ENCODE data around the gene SPATA24.

The SPATA24 gene

DNA sequence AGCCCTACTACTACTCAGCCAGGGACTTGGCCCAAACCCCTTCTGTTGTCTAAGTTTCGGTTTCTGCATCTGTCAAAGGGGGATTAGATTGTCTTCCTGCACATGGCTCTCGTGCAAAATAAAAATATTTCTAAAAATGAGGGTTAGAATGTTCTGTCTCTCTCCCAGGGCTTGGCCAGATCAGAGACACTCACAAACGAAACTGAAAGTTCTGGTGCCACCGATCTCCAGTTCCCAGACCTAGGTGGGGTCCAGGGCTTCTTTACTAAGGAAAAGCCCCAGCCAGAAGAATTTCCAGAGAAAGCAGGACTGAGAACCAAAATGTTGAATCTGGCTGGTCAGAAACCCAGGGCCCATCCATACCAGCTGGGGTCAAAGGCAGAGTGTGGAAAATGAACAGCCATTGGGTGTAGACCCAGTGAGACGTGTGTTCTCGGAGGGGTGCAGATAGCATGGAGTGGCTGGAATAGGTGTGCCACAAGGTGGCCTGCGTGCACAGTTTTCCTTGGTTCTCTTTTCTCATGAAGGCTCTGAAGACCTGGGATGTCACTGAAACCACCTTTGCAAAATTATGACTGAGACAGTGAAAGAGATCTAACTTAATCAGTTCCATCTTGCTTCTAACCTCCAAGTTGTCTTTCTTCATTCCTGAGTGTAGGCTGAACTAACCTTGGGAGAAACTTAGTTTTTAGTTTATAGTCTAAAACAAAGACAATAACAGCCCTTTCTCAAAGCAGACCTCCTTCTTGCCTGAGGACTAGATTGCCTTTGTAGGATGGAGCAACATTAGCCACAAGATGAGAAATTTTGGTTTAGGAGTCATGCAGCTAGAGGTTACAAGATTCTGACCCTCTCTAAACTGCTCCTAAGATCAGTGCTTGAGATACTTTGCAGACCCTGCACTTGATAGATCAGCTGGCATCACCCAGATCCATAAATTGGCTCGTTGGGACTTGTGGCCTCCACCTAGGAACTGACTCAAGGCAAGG lies 18.5 kb downstream of the SPATA24 start:
- in situ Hi-C loops (cut with MboI; ENCODE audit: low sequenced_read_pairs), result no loop called here

DNA sequence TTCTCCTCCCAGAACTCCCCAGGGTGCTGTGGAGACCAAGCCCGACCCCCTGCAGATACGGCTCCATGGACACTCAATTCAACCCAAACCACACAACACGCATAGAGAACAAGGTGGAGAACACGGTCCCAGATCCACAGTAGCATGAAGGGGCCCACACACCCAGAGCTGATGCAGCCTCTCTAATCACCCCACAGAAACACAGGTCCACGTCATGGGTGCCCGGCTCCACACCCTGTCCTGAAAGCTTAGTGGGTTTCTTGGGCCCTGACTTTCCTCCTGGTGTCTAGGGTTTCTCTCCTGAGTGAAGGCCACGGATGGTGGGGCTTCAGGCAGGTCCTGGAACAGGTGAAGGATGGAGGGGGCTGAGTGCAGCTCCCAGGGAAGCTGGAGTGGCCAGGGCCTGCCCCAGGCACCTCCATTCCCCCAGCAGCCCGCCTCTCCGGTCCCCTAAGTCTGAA lies 19.3 kb downstream of the SPATA24 start:
- in situ Hi-C loops (cut with MboI; ENCODE audit: low sequenced_read_pairs), result no loop called here

DNA sequence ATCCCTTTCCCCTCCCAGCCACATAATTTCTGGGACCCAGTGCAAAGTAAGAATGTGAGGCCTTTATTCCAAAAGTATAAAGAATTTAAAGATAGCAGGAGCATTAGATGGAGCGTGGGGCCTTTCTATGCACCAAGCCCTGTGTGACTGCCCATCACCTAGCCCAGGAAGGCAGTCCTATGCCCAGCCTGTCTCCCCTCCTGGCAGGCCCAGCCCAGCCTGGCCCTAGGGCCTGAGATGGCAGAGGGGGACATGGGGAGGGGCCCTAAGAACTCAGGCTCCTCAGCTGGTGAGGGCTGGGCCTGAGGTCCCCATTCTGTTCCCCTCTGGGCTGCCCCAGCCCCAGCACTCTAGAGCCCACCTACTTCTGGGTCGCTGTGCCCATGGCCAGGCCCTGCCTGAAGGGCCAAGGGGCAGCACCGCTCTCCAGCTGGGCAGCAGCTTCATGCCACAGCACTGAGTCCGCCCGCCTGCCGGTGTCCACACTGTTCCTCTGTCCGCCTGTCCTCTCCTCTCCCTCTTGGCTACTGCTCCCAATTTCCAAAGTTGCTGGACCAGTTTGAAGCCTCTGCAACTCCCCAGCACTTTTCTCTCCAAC lies 19.8 kb downstream of the SPATA24 start:
- in situ Hi-C loops (cut with MboI; ENCODE audit: low sequenced_read_pairs), result no loop called here

DNA sequence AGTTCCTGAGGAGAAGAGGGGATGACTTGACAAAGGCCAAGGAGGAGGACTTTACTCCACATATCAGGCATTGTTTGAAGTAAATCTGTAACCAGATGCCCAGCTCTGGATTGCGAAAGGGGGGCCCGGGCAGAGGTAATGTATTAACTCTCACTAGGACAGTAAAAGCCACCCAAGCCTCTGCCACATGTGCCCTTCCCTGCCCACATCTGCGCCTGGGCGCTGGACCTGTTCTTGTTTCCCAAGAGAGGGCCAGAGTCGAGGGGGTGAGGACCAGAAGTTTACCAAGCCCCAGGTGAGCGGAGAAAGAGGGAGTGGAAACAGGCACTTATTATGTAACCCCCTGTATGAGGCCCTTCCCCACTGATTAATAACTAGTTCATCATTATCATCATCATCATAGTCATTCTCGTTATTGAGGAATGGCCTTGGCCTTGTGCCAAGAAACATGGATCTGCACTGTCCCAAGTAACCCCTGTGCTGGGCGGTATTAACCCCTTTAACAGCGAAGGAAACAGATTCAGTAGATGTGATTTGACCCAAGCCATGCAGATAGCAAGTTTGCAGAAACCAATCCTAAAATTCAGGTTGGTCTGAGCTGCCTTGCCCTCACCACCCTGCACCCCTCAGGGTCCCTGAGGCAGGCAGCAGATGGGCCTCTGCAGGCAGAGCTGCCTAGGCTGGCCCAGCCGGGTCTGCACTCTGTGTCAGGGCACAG lies 20.5 kb downstream of the SPATA24 start, which contains the start of gene SLC23A1:
TSS of gene SLC23A1 (minus strand) at position 23 of the 718 bp plus-strand sequence. CDS start 44 bp downstream, outside the sequence.
- in situ Hi-C loops (cut with MboI; ENCODE audit: low sequenced_read_pairs), result no loop called here

DNA sequence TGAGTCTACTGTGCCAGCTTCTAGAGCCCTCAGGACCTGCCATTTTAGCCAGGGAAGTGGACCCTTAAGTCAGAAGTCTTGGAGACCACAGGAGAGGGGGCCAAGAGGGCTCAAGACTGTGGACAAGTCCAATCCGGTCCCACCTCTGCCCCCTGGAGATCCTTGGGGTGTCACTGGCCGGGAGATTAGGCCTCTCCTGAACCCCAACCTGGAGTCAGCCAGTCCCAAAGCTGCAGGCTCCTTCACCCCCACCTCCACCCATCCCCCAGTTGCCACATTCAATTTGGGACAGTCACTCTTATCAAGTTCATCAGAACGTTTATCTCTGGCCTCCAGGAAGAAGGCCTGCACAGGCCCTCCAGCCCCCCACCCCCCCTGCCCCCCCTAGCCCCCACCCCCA lies 21.1 kb downstream of the SPATA24 start:
- in situ Hi-C loops (cut with MboI; ENCODE audit: low sequenced_read_pairs), result no loop called here

DNA sequence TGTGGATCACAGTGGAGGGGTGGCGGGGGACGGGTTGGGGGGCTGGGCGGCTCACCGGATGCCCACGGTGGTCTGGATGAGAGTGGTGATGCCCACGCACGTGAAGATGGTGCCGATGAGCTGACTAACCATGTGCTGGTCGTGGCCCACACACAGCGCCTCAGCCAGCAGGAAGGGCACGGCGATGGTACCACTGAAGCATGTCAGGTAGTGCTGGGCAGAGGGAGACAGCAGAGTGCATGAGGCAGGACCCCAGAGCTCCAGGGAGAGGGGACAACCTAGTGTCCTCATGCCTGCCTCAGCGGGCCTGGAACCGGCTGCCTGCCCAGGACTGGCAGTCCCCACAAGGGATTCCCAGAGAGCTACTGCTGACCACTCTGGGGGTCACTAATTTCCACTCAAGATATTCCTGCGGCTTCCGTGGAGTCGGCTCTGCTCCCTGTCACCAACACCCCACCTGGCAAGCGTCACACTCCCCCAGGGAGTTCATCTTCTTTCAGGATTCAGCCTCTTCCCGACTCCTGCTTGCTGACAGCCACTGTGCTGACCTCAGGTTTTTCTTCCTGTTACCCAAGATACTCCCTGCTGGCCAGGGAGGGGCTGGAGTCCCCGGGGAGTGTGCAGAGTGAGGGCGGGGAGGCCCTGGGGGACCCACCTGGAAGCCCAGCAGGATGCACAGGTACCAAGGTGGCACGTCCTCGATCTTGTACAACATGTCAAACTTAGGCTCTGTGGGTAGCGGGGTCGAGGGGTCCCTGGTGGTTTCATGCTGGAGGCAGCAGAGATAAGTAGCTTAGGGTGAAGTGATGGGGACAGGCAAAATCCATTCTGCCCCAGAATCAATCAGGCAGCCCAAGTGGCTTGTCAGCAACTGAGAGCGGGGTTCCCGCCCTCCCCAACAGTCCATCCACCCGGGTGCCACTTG lies 21.8 kb downstream of the SPATA24 start:
- in situ Hi-C loops (cut with MboI; ENCODE audit: low sequenced_read_pairs), result no loop called here

DNA sequence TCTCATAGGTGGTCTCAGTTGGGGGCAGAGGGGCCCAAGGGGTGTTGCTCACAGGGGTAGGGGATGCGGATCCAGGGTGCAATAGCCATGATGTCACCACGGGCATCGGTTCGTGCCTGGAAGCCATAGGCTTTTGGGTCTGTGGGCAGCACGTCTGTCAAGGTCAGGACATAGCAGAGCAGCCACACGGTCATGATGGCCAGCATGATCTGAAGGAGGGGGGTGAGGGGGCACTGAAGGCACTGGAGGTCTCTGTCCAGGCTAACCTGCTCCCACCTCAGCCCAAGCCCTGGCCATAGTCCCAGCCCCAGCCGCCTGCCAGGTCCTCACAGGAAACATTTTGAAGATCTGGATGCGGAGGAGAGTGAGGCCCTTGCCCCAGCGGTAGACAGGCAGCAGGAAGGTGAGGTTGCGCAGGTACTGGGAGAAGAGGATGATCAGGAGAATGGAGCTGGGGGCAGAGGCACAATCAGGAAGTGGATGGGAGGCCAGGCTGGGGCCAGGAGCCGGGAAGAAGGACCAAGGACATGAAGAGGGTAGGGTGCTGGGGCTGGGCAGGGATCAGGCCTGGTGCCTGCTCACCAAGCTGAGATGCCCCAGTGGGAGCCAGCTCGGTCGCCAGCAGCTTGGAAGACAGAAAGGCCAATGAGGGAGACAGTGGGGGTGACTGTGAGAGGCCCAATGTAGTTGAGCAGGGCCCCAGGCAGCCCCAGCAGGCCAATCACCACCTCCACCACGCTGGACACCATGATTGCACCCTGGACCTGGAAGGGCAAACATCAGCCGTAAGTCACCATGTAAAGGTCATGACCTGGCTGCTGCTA lies 24.1 kb downstream of the SPATA24 start:
- in situ Hi-C loops (cut with MboI; ENCODE audit: low sequenced_read_pairs), result no loop called here

DNA sequence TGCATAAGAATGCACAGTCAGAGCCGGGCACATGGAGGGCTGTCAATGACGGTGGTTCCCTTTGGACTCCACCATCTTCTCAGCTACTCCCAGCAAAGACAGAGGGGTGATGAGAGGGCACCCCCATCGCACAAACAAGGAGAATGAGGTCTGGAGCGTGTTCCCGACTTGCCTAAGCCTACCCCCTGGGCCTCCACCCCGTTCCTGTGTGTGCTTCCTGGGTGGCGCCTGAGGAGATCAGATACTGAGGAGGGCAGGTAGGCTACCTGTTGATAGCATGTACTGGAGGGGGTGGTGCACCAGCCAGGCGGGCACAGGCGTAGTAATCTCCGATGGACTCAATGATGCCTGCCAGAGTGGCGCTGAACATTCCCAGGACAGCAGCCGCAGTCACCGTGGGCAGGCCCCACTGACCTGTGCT lies 24.9 kb downstream of the SPATA24 start:
- in situ Hi-C loops (cut with MboI; ENCODE audit: low sequenced_read_pairs), result no loop called here

DNA sequence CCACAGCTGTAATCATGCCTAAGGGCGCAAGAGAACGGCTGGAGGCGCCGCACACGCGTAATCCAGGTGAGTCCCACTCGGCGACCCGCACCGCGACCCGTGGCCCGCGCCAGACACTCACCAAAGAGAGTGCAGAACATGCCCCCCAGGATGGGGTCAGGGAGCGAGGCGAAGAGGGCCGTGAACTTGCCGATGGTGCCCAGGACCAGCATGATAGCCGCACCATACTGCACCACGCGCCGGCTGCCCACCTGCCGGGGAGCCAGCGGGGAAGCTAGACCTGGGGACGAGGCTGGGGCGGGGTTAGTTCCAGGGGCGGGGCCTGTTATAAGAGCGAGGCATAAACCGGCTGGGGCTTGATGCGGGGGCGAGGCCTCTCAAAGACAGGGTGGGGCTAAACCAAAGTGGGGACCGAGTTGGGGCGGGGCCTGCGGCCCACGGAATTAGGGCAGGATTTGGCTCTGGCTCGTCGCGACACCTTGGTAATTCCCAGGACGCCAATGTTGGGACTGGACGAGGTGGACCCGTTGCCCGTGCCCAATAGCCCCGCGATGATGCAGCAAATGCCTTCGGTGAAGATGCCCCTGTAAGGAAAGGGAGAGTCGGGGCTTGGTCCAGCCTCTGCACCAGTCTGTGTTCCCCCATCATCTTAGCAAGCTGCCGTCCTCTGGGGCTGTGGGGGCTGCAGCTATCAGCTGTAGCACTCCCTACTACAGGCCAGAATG lies 25.6 kb downstream of the SPATA24 start:
- in situ Hi-C loops (cut with MboI; ENCODE audit: low sequenced_read_pairs), result no loop called here

DNA sequence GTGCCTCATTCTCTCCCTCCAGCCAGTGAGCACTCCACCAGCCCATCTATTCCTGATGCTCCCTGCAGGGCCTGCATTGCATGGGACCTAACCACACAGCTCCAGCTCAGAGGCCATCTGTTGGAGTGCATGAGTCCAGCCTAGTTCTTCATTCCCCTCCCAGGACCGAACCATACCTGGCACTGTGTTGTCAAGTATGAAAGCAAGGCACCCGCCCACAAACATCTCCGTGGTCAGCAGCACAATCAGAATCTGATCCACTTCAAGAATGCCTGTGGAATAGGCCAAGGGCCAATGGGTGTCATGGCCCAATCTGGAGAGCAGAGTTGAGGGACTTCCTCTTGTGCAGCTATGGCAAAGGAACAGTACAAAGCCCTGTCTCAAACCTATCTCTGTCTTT lies 26.7 kb downstream of the SPATA24 start:
- in situ Hi-C loops (cut with MboI; ENCODE audit: low sequenced_read_pairs), result no loop called here

DNA sequence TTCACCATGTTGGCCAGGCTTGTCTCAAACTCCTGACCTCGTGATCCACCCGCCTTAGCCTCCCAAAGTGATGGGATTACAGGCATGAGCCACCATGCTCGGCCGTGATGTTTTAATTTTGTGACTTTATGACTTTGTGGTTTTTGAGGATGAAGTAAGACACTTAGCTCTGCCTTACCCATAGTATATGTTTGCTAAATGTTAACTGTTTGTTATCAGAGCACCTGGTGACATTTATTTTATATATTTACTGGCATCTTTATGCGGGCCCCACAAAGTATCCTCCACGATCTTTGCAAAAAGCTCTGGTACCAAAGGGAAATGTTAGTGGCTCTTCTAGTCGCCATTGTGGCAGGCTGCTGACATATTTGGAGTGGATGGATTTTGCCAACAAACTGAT lies 27.5 kb downstream of the SPATA24 start:
- in situ Hi-C loops (cut with MboI; ENCODE audit: low sequenced_read_pairs), result no loop called here

DNA sequence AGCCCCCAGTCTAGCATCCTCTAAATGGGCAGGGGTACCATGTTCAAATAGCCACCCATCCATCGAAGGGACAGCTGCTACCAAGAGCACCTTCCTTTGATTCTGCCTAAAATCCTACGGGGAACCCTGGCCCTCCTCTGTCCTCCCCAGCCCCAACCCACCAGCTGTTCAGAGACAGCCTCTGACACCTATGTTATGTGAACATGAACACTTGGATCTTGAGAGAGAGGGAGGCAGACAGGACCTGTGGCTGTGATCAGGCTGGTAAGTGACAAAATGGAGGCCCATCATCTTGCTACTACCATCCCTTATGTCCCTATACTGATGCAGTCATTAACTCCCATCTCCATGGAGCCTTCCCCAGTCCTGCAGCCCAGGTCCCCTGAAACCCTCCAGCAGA lies 29.0 kb downstream of the SPATA24 start:
- in situ Hi-C loops (cut with MboI; ENCODE audit: low sequenced_read_pairs), result no loop called here

DNA sequence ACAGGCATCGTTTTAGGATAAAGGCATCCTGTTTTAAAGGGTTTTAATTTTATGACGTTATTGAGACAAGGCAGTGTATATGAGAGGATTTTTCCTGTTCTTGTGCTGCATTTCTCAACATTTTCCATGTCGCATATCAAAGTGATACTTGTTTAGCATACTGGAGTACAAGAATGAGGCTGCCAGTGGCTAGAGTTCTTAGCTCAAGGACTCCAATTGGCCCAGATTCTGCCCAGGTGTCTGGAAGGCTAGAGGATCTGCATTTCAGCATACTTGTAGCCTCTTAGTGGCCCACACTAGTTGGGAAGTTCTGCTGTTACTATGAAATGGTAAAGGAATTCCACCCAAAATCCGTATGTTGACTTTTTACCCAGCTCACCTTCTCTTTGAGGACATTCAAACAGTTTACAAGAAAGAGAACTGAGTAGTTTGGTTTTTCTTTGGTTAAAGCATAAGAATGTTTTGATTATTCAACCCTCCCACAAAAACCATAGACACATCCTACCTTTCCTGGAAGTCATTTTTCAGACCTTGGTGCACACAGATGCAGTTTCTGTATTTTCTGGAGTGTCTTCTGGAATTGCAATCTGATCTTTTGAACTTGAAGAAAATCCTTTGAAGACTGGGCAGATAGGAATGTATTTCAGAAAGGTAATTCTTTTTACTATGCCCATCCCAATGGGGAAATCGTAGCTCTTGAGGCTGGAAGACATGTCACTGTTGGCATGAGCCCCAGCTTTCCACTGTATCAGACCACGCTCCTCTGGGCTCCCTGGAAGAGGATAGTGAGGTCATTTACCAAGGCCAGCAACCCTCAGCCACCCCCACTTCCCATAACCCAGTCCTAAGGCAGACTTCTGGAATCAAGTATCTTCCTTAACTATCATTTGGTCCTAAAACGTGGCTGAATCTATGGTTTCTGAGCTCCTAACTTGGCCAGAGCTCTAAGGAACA lies 32.1 kb downstream of the SPATA24 start:
- in situ Hi-C loops (cut with MboI; ENCODE audit: low sequenced_read_pairs), result no loop called here

DNA sequence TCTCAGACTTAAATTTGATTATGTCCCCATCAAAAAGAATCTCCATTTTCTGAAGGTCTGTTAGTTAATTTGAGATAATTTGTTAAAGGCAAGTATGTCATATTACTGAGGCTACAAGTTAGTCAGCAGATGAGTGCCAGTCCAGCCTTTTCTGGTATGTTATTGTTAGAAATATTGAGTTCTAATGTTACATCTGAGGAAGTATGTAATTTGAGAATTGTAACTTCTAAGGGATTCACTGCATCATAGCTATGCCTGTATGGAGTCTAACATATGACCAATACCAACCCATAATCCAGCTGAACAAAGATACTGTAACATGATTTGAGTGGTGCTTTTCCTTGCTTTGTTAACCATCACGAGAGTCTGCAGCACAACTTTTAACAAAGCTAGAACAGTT lies 34.7 kb downstream of the SPATA24 start:
- in situ Hi-C loops (cut with MboI; ENCODE audit: low sequenced_read_pairs), result no loop called here

DNA sequence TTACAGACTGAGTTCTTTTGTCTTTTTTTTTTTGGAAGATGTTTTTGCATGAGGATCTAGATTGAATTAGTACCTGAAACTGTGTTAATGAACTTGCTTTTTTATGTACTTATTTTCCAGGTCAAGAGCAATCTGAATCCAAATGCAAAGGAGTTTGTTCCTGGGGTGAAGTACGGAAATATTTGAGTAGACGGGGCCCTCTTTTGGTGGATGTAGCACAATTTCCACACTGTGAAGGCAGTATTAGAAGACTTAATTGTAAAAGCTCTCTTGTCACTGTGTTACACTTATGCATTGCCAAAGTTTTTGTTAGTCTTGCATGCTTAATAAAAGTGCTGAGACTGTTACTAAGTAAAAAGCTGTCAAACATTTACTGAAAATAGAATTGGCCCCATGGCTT lies 35.3 kb downstream of the SPATA24 start:
- in situ Hi-C loops (cut with MboI; ENCODE audit: low sequenced_read_pairs), result no loop called here

DNA sequence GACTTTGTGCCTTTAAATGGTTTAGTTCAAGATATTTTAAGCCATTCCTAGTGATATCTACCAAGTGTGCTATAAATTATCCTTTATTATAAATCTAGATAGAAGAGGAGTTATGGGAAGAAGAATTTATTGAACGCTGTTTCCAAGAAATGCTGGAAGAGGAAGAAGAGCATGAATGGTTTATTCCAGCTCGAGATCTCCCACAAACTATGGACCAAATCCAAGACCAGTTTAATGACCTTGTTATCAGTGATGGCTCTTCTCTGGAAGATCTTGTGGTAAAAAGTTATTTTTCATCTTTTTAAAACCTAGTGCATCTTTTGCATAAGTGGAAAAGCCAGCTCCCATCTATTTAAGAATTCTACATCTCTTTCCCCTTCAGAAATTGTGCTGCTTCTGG lies 39.4 kb downstream of the SPATA24 start:
- in situ Hi-C loops (cut with MboI; ENCODE audit: low sequenced_read_pairs), result no loop called here

DNA sequence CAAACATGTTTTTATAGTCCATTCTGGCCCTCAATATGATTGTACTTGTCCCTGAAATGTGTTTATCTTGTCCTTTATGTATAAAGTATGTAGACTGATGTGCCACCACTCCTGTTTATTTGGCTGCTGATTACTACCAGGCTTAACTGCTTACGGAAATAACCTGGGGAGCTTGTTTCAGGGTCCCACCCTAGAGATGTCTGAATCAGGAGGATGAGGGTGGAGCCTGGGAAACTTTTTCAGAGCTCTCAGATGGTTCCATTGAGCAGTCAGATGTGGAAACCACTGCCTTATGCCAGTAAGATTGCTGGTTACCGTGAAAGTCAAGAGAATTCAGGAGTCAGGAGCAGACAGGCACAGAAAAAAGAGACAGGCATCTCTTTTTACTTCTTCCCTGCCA lies 40.0 kb downstream of the SPATA24 start:
- in situ Hi-C loops (cut with MboI; ENCODE audit: low sequenced_read_pairs), result no loop called here
